Prostate gland (tissue), 2 donors: ENCODE results near the gene NUP205. TPM values are rescaled to one million over a fixed set of nuclear protein-coding genes. Genes with fewer than 3 reads are reported as not detected.

Source experiments
- DNase-seq: peaks from one replicate; pipeline ENCODE4 v3.0.0-alpha.2; 2019; ENCODE audit warnings: low spot score
- H3K27ac ChIP-seq, 2 donors: fragments of 200-600 bp; sonication (generic); 2 replicates each; pipeline ENCODE4 v1.5.1; 2017 to 2019
- H3K27me3 ChIP-seq: fragments of 200-600 bp; sonication (generic); replicated peaks from 2 replicates; pipeline ENCODE4 v1.5.1; 2019; ENCODE audit not compliant: insufficient read depth
- H3K36me3 ChIP-seq, 2 donors: fragments of 200-600 bp; sonication (generic); 1 replicate in 1 of 2; 2 replicates in 1 of 2; pipeline versions ENCODE4 v1.5.1 to v1.8.1; 2017 to 2019
- H3K4me1 ChIP-seq: fragments of 200-600 bp; sonication (generic); replicated peaks from 2 replicates; pipeline ENCODE4 v1.5.1; 2019
- H3K4me3 ChIP-seq, 2 donors: fragments of 200-600 bp; sonication (generic); 2 replicates each; pipeline ENCODE4 v1.5.1; 2017 to 2019
- H3K9me3 ChIP-seq: fragments of 200-600 bp; sonication (generic); 2 replicates; pipeline ENCODE4 v1.5.1; 2017
- POLR2A ChIP-seq: fragments of 450-650 bp; IDR thresholded peaks from one replicate; pipeline ENCODE4 v1.6.1; 2016; ENCODE audit warnings: antibody characterized with exemption, mild to moderate bottlenecking
- POLR2AphosphoS5 ChIP-seq: sonication (generic); formaldehyde crosslinking; IDR thresholded peaks from one replicate; pipeline ENCODE4 v1.6.1; 2017; ENCODE audit warnings: antibody characterized with exemption
- WGBS: methylation state at CpG from one replicate; pipeline ENCODE4 v1.1.5; 2018; 5-methylcytosine and 5-hydroxymethylcytosine counted together
- intact Hi-C: fragments of 100-400 bp; cut with DNase I; formaldehyde crosslinking; loops from one replicate; pipeline ENCODE4 v1.14.2; 2022
- total RNA-seq, 2 donors: library from RNA; depleted of rRNA; stranded (reverse); fragments of >200 nt; gene quantifications; one replicate each; pipeline ENCODE4 v1.1.0, GENCODE V29; 2016
- TF ChIP-seq, protein P1 (sequence below), 4 experiments: fragments of 200-600 bp in 2 of 4; fragments of 450-650 bp in 2 of 4; sonication (generic) in 2 of 4; IDR thresholded peaks; 1 replicate in 3 of 4; 2 replicates in 1 of 4; pipeline ENCODE4 v1.5.1; 2016 to 2019; ENCODE audit warnings: antibody characterized with exemption in 4 of 4, mild to moderate bottlenecking in 2 of 4, moderate library complexity in 2 of 4

Gene NUP205
- total RNA-seq, 2 donors from 2014 or later, result 33.1 to 62.4 TPM

- H3K4me3 ChIP-seq, result no peak overlapping the region
- H3K4me1 ChIP-seq, result no peaks in the 10 kb centered on the region
- no peak for DNase-seq
- WGBS, result 58% methylated on average over 8 of the region's 8 CpGs
- TF ChIP-seq POLR2AphosphoS5 (no peak), POLR2A (no peak)
- TF ChIP-seq, protein P1, sequence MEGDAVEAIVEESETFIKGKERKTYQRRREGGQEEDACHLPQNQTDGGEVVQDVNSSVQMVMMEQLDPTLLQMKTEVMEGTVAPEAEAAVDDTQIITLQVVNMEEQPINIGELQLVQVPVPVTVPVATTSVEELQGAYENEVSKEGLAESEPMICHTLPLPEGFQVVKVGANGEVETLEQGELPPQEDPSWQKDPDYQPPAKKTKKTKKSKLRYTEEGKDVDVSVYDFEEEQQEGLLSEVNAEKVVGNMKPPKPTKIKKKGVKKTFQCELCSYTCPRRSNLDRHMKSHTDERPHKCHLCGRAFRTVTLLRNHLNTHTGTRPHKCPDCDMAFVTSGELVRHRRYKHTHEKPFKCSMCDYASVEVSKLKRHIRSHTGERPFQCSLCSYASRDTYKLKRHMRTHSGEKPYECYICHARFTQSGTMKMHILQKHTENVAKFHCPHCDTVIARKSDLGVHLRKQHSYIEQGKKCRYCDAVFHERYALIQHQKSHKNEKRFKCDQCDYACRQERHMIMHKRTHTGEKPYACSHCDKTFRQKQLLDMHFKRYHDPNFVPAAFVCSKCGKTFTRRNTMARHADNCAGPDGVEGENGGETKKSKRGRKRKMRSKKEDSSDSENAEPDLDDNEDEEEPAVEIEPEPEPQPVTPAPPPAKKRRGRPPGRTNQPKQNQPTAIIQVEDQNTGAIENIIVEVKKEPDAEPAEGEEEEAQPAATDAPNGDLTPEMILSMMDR (IDR thresholded peaks at IDR 0.05), result no peak
- H3K27me3 ChIP-seq, result no peaks in the 10 kb centered on the region
- intact Hi-C loops, result no loop called here
- no peak overlapping the region for H3K27ac ChIP-seq
- no peaks in the 10 kb centered on the region for H3K36me3 ChIP-seq
- no peaks in the 10 kb centered on the region for H3K9me3 ChIP-seq
Observed at GRCh38 chr7:135562720-135563119, 5.0 kb downstream of the NUP205 start.

- no peaks in the 10 kb centered on the region for H3K4me1 ChIP-seq
- no peaks in the 10 kb centered on the region for H3K27me3 ChIP-seq
- DNase-seq, result no peak
- TF ChIP-seq POLR2A (no peak), POLR2AphosphoS5 (no peak)
- TF ChIP-seq, protein P1 (IDR thresholded peaks at IDR 0.05), result no peak
- no peaks in the 10 kb centered on the region for H3K36me3 ChIP-seq
- H3K9me3 ChIP-seq, result no peaks in the 10 kb centered on the region
- intact Hi-C loops, result no loop called here
- no peak overlapping the region for H3K4me3 ChIP-seq
- WGBS, result 97% methylated on average over 3 of the region's 3 CpGs
- no peak overlapping the region for H3K27ac ChIP-seq
Observed at GRCh38 chr7:135571834-135572233, 14.1 kb downstream of the NUP205 start.

GRCh38 chr7:135573541-135573940, 15.8 kb downstream of the NUP205 start:
- H3K36me3 ChIP-seq, result no peaks in the 10 kb centered on the region
- DNase-seq, result no peak

DNA sequence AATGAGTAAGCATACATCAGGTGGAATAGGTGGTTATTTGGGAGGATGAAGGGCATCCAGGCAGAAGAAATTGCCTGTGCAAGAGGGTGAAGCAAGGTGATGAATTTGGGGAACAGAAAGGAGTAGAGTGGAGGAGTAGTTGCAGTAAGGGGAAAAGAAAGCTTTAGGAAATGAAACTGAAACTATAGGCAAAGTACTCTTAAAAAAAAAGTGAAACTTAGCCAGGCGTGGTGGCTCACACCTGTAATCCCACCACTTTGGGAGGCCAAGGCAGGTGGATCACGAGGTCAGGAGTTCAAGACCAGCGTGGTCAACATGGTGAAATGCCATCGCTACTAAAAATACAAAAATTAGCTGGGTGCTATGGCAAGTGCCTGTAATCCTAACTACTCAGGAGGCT, 17.6 kb downstream of the NUP205 start:
- Histone ChIP-seq H3K27ac (no peak overlapping the region), H3K27me3 (no peaks in the 10 kb centered on the region), H3K4me1 (no peaks in the 10 kb centered on the region), H3K36me3 (no peaks in the 10 kb centered on the region), H3K4me3 (no peak overlapping the region), H3K9me3 (no peaks in the 10 kb centered on the region)
- TF ChIP-seq POLR2AphosphoS5 (no peak), POLR2A (no peak)
- TF ChIP-seq, protein P1 (IDR thresholded peaks at IDR 0.05), result no peak
- no peak for DNase-seq
- intact Hi-C loops, result no loop called here
- 95% methylated on average over 4 of the region's 4 CpGs for WGBS

More at GRCh38 chr7:135573541-135573940, 15.8 kb downstream of the NUP205 start:
- intact Hi-C loops, result no loop called here
- Histone ChIP-seq H3K4me1 (no peaks in the 10 kb centered on the region), H3K27me3 (no peaks in the 10 kb centered on the region), H3K9me3 (no peaks in the 10 kb centered on the region), H3K4me3 (no peak overlapping the region), H3K27ac (no peak overlapping the region)
- TF ChIP-seq, protein P1 (IDR thresholded peaks at IDR 0.05), result no peak
- TF ChIP-seq POLR2A (no peak), POLR2AphosphoS5 (no peak)
- WGBS, result 87% methylated on average over 2 of the region's 2 CpGs

GRCh38 chr7:135578569-135578968, 20.9 kb downstream of the NUP205 start:
- no peak overlapping the region for H3K27ac ChIP-seq
- H3K27me3 ChIP-seq, result no peaks in the 10 kb centered on the region
- H3K4me3 ChIP-seq, result no peak overlapping the region
- H3K9me3 ChIP-seq, result no peaks in the 10 kb centered on the region
- 86% methylated on average over 3 of the region's 3 CpGs for WGBS
- intact Hi-C loops, result no loop called here
- H3K4me1 ChIP-seq, result no peaks in the 10 kb centered on the region
- H3K36me3 ChIP-seq, result no peaks in the 10 kb centered on the region
- DNase-seq, result no peak
- TF ChIP-seq, protein P1 (IDR thresholded peaks at IDR 0.05), result no peak
- TF ChIP-seq POLR2A (no peak), POLR2AphosphoS5 (no peak)
